Heart left ventricle (tissue), 16 donors: ENCODE data around the gene ZBTB7B. TPM values are rescaled to one million over a fixed set of nuclear protein-coding genes. Genes with fewer than 3 reads are reported as not detected.

Experiments used
- ATAC-seq, 4 donors: fragments of 200-7000 bp; cut with Tn5 transposase; one replicate each; pipeline ENCODE4 v1.9.1; 2020 to 2022; ENCODE audit warnings: moderate library complexity in 4 of 4, mild to moderate bottlenecking in 3 of 4, moderate number of reproducible peaks in 1 of 4
- DNase-seq, 5 donors: peaks; one replicate each; pipeline ENCODE4 v3.0.0-alpha.2; 2020
- H3K27ac ChIP-seq, 12 donors: fragments of 200-600 bp; sonication (generic) in 4 of 12; one replicate each; pipeline versions ENCODE4 v1.5.0 to v1.8.0; 2016 to 2022; ENCODE audit warnings: mild to moderate bottlenecking in 2 of 12
- H3K27me3 ChIP-seq, 9 donors: fragments of 200-600 bp; sonication (generic) in 2 of 9; one replicate each; pipeline versions ENCODE4 v1.5.1 to v1.8.0; 2016 to 2022; ENCODE audit warnings: mild to moderate bottlenecking in 3 of 9
- H3K36me3 ChIP-seq, 9 donors: fragments of 200-600 bp; sonication (generic) in 2 of 9; one replicate each; pipeline versions ENCODE4 v1.5.0 to v1.8.0; 2018 to 2022; ENCODE audit warnings: mild to moderate bottlenecking in 2 of 9
- H3K4me1 ChIP-seq, 12 donors: fragments of 200-600 bp; sonication (generic) in 4 of 12; one replicate each; pipeline versions ENCODE4 v1.5.0 to v1.8.0; 2016 to 2022; ENCODE audit warnings: mild to moderate bottlenecking in 3 of 12
- H3K4me3 ChIP-seq, 12 donors: fragments of 200-600 bp; sonication (generic) in 4 of 12; one replicate each; pipeline versions ENCODE4 v1.5.0 to v1.8.0; 2017 to 2022; ENCODE audit warnings: mild to moderate bottlenecking in 9 of 12, moderate library complexity in 4 of 12
- H3K9me3 ChIP-seq, 12 donors: fragments of 200-600 bp; sonication (generic) in 4 of 12; one replicate each; pipeline versions ENCODE4 v1.5.0 to v1.8.0; 2016 to 2022; ENCODE audit warnings: mild to moderate bottlenecking in 1 of 12
- CTCF ChIP-seq, 12 donors: fragments of 200-600 bp; sonication (generic) in 4 of 12; IDR thresholded peaks; one replicate each; pipeline versions ENCODE4 v1.5.0 to v1.8.0; 2018 to 2022; ENCODE audit warnings: antibody characterized with exemption in 12 of 12, mild to moderate bottlenecking in 5 of 12
- POLR2A ChIP-seq, 2 donors: fragments of 450-650 bp; IDR thresholded peaks; one replicate each; pipeline ENCODE4 v1.6.1; 2017; ENCODE audit warnings: antibody characterized with exemption in 2 of 2, mild to moderate bottlenecking in 2 of 2, moderate library complexity in 2 of 2
- WGBS, 4 donors: extraction: QIAGEN DNeasy Blood & Tissue Kit in 2 of 4; methylation state at CpG; one replicate each; pipeline versions ENCODE4 v1.1.5 to v1.1.7; 2013 to 2018; 5-methylcytosine and 5-hydroxymethylcytosine counted together
- intact Hi-C, 10 donors: fragments of 100-400 bp; cut with DNase I; formaldehyde crosslinking; loops; one replicate each; pipeline versions ENCODE4 v1.11.1 to v1.14.2; 2022
- polyA plus RNA-seq, 2 donors: library from polyadenylated mRNA; stranded (reverse); fragments of 200-250 nt; gene quantifications; one replicate each; pipeline ENCODE4 v1.2.3, GENCODE V29; 2013
- total RNA-seq, 9 donors: library from RNA; depleted of rRNA in 2 of 9; stranded (reverse); fragments of >200 nt in 2 of 9; fragmentation: NEBNext Ultra II Directional in 3 of 9; extraction: Animal tissue kit (Norgen Biotek cat#: 25700) in 3 of 9; gene quantifications; one replicate each; pipeline versions ENCODE4 v1.1.0 to v1.2.4, GENCODE V29; 2016 to 2023
- donor health status: ischemic (EF 13 %, LVEDD 7.1; RV severe dilation, severe dysfunction).
- donor health status: healthy with polysubstance abuse.
- donor health status: DM: no; HTN: yes; CAD: no.
- donor health status: DM: no; HTN: no; CAD: no.
- donor health status: ischemic (EF 25% LVEDD 6.9; RV normal size, moderate dysfunction).
- donor health status: ischemic (EF 25% LVEDD 5.7; RV mildly dilated, moderate dysfunction).
- donor health status: healthy.
- donor health status: DM: yes; HTN: yes; CAD: no.
- donor health status: ischemic (EF 35%, LVEDD 5.7; RV mildly dilated, moderate dysfunction).
- donor health status: nonischemic (EF 11% LVEDD 7.7; RV severe dilation, severe dysfunction).
- donor health status: DM: yes; HTN: yes; CAD: no.
- donor health status: PGD.
- donor health status: ischemic (EF 29% LVEDD 5.4; RV normal size, mild dysfunction).
- donor health status: nonischemic (EF 23%, LVEDD 6.1; RV moderate dilation, normal function).

The ZBTB7B gene
- total and polyA plus RNA-seq, 11 donors = 29.5 to 103 (median 46.6) TPM

- no peaks in the 10 kb centered on the region for H3K9me3 ChIP-seq
- ATAC-seq = no peak
- H3K36me3 ChIP-seq = peaks cover 0 to 18% (median 10%) of the 10 kb centered on the region in 9 donors
- no peak overlapping the region for H3K27ac ChIP-seq
- H3K4me3 ChIP-seq = no peak overlapping the region
- WGBS, 4 donors = 82 to 90% (median 86%) methylated on average over 11 of the region's 11 CpGs
- no peaks in the 10 kb centered on the region for H3K27me3 ChIP-seq
- DNase-seq = peak in 1 of 5 donors; percentile 58
- TF ChIP-seq CTCF (IDR thresholded peaks at IDR 0.05) (no peak), POLR2A (IDR thresholded peaks at IDR 0.05) (no peak)
- H3K4me1 ChIP-seq = peaks cover 5 to 30% (median 14%) of the 10 kb centered on the region in 12 donors
- intact Hi-C loops = loop anchor here in 5 of 10 donors (5.0 kb wide), 5 partner anchors 33 to 62 kb away; partner anchors contain the start of genes ADAM15 (in 1 of the 5), CKS1B (in 1 of the 5), PBXIP1 (in 1 of the 5) and PYGO2 (in 1 of the 5)
These were observed 17.0 kb downstream of the ZBTB7B start for GRCh38 chr1:155019377-155020245.

GRCh38 chr1:155022136-155022926, 19.7 kb downstream of the ZBTB7B start:
- H3K36me3 ChIP-seq = no peaks in the 10 kb centered on the region
- WGBS, 4 donors = 79 to 84% (median 81%) methylated on average over 8 of the region's 8 CpGs
- no peak overlapping the region for H3K4me3 ChIP-seq
- intact Hi-C loops = no loop called here
- no peak overlapping the region for H3K27ac ChIP-seq
- DNase-seq = no peak
- no peaks in the 10 kb centered on the region for H3K27me3 ChIP-seq
- H3K4me1 ChIP-seq = peaks cover 5 to 23% (median 7%) of the 10 kb centered on the region in 12 donors
- H3K9me3 ChIP-seq = no peaks in the 10 kb centered on the region
- no peak for ATAC-seq
- no peak for TF ChIP-seq CTCF (IDR thresholded peaks at IDR 0.05)
- TF ChIP-seq POLR2A (IDR thresholded peaks at IDR 0.05) = no peak

GRCh38 chr1:155022927-155023236, 20.3 kb downstream of the ZBTB7B start:
- H3K27me3 ChIP-seq = no peaks in the 10 kb centered on the region
- 52 to 70% (median 60%) methylated on average over 4 of the region's 4 CpGs for WGBS, 4 donors
- intact Hi-C loops = no loop called here
- peaks cover 2 to 18% (median 3%) of the 10 kb centered on the region in 12 donors for H3K4me1 ChIP-seq
- TF ChIP-seq CTCF (IDR thresholded peaks at IDR 0.05) (no peak), POLR2A (IDR thresholded peaks at IDR 0.05) (no peak)
- no peak overlapping the region for H3K27ac ChIP-seq
- ATAC-seq = peak; percentile 32 to 62 (median 52)
- H3K36me3 ChIP-seq = no peaks in the 10 kb centered on the region
- no peaks in the 10 kb centered on the region for H3K9me3 ChIP-seq
- no peak overlapping the region for H3K4me3 ChIP-seq
- peak in 3 of 5 donors; percentile 37 to 66 (median 55) for DNase-seq

- Histone ChIP-seq H3K27me3 (no peaks in the 10 kb centered on the region), H3K9me3 (no peaks in the 10 kb centered on the region), H3K4me3 (no peak overlapping the region), H3K36me3 (no peaks in the 10 kb centered on the region), H3K27ac (no peak overlapping the region), H3K4me1 (peaks cover 0 to 13% (median 0%) of the 10 kb centered on the region in 12 donors)
- intact Hi-C loops = no loop called here
- ATAC-seq (no peak), DNase-seq (no peak)
- 81 to 88% (median 85%) methylated on average over 5 of the region's 5 CpGs for WGBS, 4 donors
- TF ChIP-seq CTCF (IDR thresholded peaks at IDR 0.05) (no peak), POLR2A (IDR thresholded peaks at IDR 0.05) (no peak)
These were observed 21.0 kb downstream of the ZBTB7B start for GRCh38 chr1:155023627-155024026.
